ENCODE data around the gene CD8B. TPM values are rescaled to one million over a fixed set of nuclear protein-coding genes. Genes with fewer than 3 reads are reported as not detected.
"Not testable (repeated sequence)": the region's sequence is repeated elsewhere in the genome, so short reads cannot be mapped to it uniquely, and the experiment has no call there.

The CD8B gene
- total RNA-seq: 100 to 1,000 TPM; 259 to 273 TPM
- 908 TPM for polyA plus RNA-seq

DNA sequence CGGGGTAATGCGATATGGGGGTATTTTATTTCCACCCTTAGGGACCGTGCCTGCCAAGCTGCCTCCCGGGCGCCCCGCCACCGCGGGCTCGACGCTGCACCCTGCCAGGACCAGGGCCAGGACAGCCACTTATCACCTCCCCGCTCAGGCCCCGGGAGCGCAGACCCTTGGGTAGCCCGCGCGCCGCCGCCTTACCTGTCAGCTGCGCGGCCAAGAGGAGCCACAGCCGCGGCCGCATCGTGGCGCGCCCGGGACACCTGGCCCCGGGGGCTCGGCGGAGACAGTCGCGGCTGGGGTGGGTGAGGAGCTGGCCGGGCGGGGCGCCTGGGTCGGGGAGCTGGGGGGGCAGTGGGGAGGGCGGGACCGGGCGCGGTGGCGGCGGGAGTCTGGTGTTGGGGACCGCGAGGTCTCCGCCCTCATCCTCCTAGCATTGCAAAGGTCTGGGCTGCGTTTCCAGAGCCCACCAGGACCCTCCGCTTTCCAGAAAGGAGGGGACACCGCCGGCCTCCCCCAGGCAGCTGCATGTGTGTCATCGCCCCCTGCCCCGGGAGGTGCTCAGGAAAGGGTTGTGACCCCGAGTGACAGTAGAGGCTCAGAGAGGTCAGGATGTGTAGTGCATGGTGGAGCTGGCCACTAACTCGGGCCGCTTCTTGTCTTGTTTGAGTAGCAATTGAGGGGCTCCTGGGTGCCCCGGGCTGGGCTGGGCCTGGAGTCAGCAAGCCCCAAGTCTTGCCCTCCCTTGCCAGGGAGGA, at the start of gene CD8B:
TSS of gene CD8B (minus strand) at position 259 of the 752 bp plus-strand sequence. CDS start at position 238, 21 bp downstream.
- H3K9me3 ChIP-seq (ENCODE audit: low read length); H3K9me3 Mint-ChIP-seq; H3K27me3 ChIP-seq (ENCODE audit: insufficient read depth, low read length, poor library complexity, severe bottlenecking); H3K36me3 ChIP-seq (ENCODE audit: insufficient read depth, low read length); H3K27me3 Mint-ChIP-seq; H3K4me1 ChIP-seq (ENCODE audit: insufficient read depth, low read length): not testable (repeated sequence)
- CTCF ChIA-PET: interaction anchor here (0.7 kb wide), 1 partner anchor 53 kb away, joined by 3 read pairs; no protein-coding TSS in a partner anchor
- Histone ChIP-seq H3K4me3 (ENCODE audit: low read length) (peak within 1 kb of the TSS; percentile 54), H3K27ac (ENCODE audit: low read depth, low read length) (peak within 1 kb of the TSS; percentile 47)
- POLR2A ChIA-PET: interaction anchor here (1.3 kb wide), 1 partner anchor 40 kb away, joined by 3 read pairs; no protein-coding TSS in a partner anchor
- Mint-ChIP-seq H3K4me3 (peak within 1 kb of the TSS; percentile 95 to 99 (median 97)), H3K27ac (peak within 1 kb of the TSS; percentile 79 to 98 (median 94)), H3K4me1 (peaks cover 13 to 42% (median 16%) of the 10 kb centered on the region in 3 donors), H3K36me3 (peaks cover 0 to 26% (median 5%) of the 10 kb centered on the region in 3 donors)
- DNase-seq: peak in 3 of 5 donors; percentile 19 to 62 (median 28)

DNA sequence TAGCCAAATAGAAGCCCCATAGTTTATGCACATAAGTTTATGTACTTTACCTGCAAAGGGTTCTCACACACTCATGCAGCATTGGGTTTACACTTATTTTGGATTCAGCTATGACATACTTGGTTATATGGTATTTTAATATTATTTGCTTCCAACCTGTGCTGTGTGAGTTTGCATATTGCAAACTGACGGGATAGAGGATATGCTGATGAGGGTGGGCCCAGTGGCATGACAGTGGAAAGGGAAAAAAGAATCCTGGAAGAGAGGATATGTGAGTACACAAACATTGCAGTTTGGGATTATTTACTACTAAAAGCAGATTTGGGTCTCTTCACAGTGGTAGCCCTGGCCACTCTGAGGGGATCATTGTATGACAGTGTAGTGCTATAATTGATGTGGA, 44.2 kb upstream of the CD8B start:
- CTCF ChIA-PET: not testable (repeated sequence)

DNA sequence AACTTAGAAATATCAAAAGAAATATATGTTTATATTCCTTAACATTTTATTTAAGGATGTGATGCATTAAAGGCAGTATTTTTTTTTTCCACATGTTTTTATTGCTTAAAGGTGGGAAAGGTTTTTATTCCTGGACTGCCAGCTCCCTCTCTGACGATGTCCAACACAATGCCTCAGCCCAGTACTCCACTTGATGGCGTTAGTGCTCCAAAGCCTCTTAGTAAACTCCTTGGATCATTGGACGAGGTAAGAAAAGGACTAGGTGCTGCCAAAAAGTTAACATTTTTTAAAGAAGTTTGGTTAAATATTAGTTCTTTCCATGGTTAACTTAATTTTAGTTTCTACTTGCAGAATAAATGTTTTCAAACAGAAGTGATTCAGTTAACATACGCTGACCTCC, 39.0 kb upstream of the CD8B start:
- H3K36me3 ChIP-seq (ENCODE audit: insufficient read depth, low read length); CTCF ChIA-PET; H3K27me3 ChIP-seq (ENCODE audit: insufficient read depth, low read length, poor library complexity, severe bottlenecking); H3K9me3 Mint-ChIP-seq; H3K4me3 ChIP-seq (ENCODE audit: low read length); H3K4me1 Mint-ChIP-seq; H3K27me3 Mint-ChIP-seq; H3K9me3 ChIP-seq (ENCODE audit: low read length); H3K36me3 Mint-ChIP-seq; H3K27ac Mint-ChIP-seq; H3K27ac ChIP-seq (ENCODE audit: low read depth, low read length); POLR2A ChIA-PET; H3K4me1 ChIP-seq (ENCODE audit: insufficient read depth, low read length); H3K4me3 Mint-ChIP-seq; DNase-seq: not testable (repeated sequence)

More for the DNA sequence above, 44.2 kb upstream of the CD8B start:
- DNase-seq; H3K27ac ChIP-seq (ENCODE audit: low read depth, low read length); H3K4me3 Mint-ChIP-seq; H3K36me3 Mint-ChIP-seq; H3K4me1 ChIP-seq (ENCODE audit: insufficient read depth, low read length); H3K9me3 Mint-ChIP-seq; H3K27me3 ChIP-seq (ENCODE audit: insufficient read depth, low read length, poor library complexity, severe bottlenecking); POLR2A ChIA-PET; H3K4me1 Mint-ChIP-seq; H3K36me3 ChIP-seq (ENCODE audit: insufficient read depth, low read length); H3K4me3 ChIP-seq (ENCODE audit: low read length); H3K27ac Mint-ChIP-seq; H3K27me3 Mint-ChIP-seq; H3K9me3 ChIP-seq (ENCODE audit: low read length): not testable (repeated sequence)

GRCh38 chr2:86886026-86886425, 24.3 kb upstream of the CD8B start:
- H3K4me1 ChIP-seq (ENCODE audit: insufficient read depth, low read length); H3K36me3 Mint-ChIP-seq; CTCF ChIA-PET; H3K27ac Mint-ChIP-seq; H3K4me3 ChIP-seq (ENCODE audit: low read length); H3K27me3 ChIP-seq (ENCODE audit: insufficient read depth, low read length, poor library complexity, severe bottlenecking); H3K27me3 Mint-ChIP-seq; H3K36me3 ChIP-seq (ENCODE audit: insufficient read depth, low read length); DNase-seq; H3K4me3 Mint-ChIP-seq; H3K9me3 Mint-ChIP-seq; H3K9me3 ChIP-seq (ENCODE audit: low read length); H3K27ac ChIP-seq (ENCODE audit: low read depth, low read length); POLR2A ChIA-PET; H3K4me1 Mint-ChIP-seq: not testable (repeated sequence)

DNA sequence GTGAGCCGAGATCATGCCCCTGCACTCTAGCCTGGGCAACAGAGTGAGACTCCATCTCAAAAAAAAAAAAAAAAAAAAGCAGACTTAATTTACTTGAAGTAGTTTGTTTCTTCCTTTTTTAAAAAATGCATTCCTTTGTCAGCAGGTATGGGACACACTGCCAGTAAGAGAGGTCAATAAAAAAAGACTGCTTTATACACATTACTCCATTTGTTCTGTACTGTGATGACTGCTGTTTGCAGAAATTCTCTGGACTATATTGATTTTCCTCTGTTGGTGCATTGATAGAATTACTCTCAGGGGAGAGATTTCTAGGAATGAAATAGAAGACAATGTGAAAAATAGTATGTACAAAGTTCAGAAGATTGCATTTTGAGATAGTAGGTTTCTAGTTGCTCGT, 21.2 kb upstream of the CD8B start:
- POLR2A ChIA-PET; CTCF ChIA-PET; DNase-seq; H3K4me3 ChIP-seq (ENCODE audit: low read length); H3K27ac ChIP-seq (ENCODE audit: low read depth, low read length); H3K36me3 Mint-ChIP-seq; H3K27me3 ChIP-seq (ENCODE audit: insufficient read depth, low read length, poor library complexity, severe bottlenecking); H3K9me3 Mint-ChIP-seq; H3K27ac Mint-ChIP-seq; H3K4me3 Mint-ChIP-seq; H3K4me1 Mint-ChIP-seq; H3K27me3 Mint-ChIP-seq; H3K4me1 ChIP-seq (ENCODE audit: insufficient read depth, low read length); H3K9me3 ChIP-seq (ENCODE audit: low read length); H3K36me3 ChIP-seq (ENCODE audit: insufficient read depth, low read length): not testable (repeated sequence)

- H3K4me3 Mint-ChIP-seq; H3K4me1 ChIP-seq (ENCODE audit: insufficient read depth, low read length); H3K27me3 Mint-ChIP-seq; POLR2A ChIA-PET; H3K36me3 Mint-ChIP-seq; H3K27ac ChIP-seq (ENCODE audit: low read depth, low read length); H3K27me3 ChIP-seq (ENCODE audit: insufficient read depth, low read length, poor library complexity, severe bottlenecking); H3K4me3 ChIP-seq (ENCODE audit: low read length); H3K9me3 Mint-ChIP-seq; CTCF ChIA-PET; H3K4me1 Mint-ChIP-seq; DNase-seq; H3K36me3 ChIP-seq (ENCODE audit: insufficient read depth, low read length); H3K9me3 ChIP-seq (ENCODE audit: low read length): not testable (repeated sequence)
- peak overlapping the region in 1 of 8 donors; percentile 11 for H3K27ac Mint-ChIP-seq
These were observed 20.5 kb upstream of the CD8B start for GRCh38 chr2:86882118-86882665.

GRCh38 chr2:86878986-86879385, 17.3 kb upstream of the CD8B start:
- POLR2A ChIA-PET; H3K4me1 Mint-ChIP-seq; H3K27ac Mint-ChIP-seq; H3K4me3 Mint-ChIP-seq; H3K9me3 Mint-ChIP-seq; H3K27me3 ChIP-seq (ENCODE audit: insufficient read depth, low read length, poor library complexity, severe bottlenecking); DNase-seq; H3K36me3 ChIP-seq (ENCODE audit: insufficient read depth, low read length); CTCF ChIA-PET; H3K27ac ChIP-seq (ENCODE audit: low read depth, low read length); H3K4me1 ChIP-seq (ENCODE audit: insufficient read depth, low read length); H3K36me3 Mint-ChIP-seq; H3K27me3 Mint-ChIP-seq; H3K9me3 ChIP-seq (ENCODE audit: low read length); H3K4me3 ChIP-seq (ENCODE audit: low read length): not testable (repeated sequence)

DNA sequence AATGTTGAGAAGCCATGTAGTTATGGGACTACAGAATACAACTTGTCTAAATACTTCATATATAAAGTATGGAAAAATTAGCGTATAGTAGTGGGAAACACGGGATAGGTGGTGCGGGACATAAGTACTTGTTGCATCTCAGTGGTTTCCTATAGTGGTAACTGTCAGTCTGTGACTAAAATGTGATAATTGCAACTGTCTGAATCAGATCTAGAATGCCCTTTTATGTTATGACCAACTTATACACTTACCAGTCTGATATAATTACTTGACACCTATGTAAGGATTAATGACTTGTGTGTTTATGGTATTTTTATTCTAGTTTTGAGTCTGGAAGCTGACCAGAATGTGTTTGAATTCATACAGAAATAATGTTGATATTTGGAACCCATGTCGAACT, 9.3 kb upstream of the CD8B start:
- not testable (repeated sequence) for H3K36me3 ChIP-seq (ENCODE audit: insufficient read depth, low read length)

More for the DNA sequence above, 9.3 kb upstream of the CD8B start:
- H3K4me3 ChIP-seq (ENCODE audit: low read length); CTCF ChIA-PET; H3K36me3 Mint-ChIP-seq; H3K9me3 Mint-ChIP-seq; H3K27me3 Mint-ChIP-seq; H3K27me3 ChIP-seq (ENCODE audit: insufficient read depth, low read length, poor library complexity, severe bottlenecking); H3K4me1 Mint-ChIP-seq; H3K4me1 ChIP-seq (ENCODE audit: insufficient read depth, low read length); POLR2A ChIA-PET; H3K27ac ChIP-seq (ENCODE audit: low read depth, low read length); H3K27ac Mint-ChIP-seq; H3K4me3 Mint-ChIP-seq; H3K9me3 ChIP-seq (ENCODE audit: low read length); DNase-seq: not testable (repeated sequence)
